CD4-positive, alpha-beta T cell treated with Interleukin-17A for 1 hour (primary cell): ENCODE results near the gene PAPPA2.
"Not testable (repeated sequence)": the region's sequence is repeated elsewhere in the genome, so short reads cannot be mapped to it uniquely, and the experiment has no call there.

Source experiments
- DNase-seq: peaks from one replicate; pipeline ENCODE4 v3.0.0-alpha.2; 2020

PAPPA2 gene

DNA sequence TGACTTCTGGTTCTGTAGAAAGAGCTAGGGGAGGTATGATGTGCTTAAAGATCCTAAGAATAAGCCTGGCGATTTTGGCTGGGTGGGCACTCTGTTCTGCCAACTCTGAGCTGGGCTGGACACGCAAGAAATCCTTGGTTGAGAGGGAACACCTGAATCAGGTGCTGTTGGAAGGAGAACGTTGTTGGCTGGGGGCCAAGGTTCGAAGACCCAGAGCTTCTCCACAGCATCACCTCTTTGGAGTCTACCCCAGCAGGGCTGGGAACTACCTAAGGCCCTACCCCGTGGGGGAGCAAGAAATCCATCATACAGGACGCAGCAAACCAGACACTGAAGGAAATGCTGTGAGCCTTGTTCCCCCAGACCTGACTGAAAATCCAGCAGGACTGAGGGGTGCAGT lies 93.3 kb downstream of the PAPPA2 start:
- DNase-seq = no peak

DNA sequence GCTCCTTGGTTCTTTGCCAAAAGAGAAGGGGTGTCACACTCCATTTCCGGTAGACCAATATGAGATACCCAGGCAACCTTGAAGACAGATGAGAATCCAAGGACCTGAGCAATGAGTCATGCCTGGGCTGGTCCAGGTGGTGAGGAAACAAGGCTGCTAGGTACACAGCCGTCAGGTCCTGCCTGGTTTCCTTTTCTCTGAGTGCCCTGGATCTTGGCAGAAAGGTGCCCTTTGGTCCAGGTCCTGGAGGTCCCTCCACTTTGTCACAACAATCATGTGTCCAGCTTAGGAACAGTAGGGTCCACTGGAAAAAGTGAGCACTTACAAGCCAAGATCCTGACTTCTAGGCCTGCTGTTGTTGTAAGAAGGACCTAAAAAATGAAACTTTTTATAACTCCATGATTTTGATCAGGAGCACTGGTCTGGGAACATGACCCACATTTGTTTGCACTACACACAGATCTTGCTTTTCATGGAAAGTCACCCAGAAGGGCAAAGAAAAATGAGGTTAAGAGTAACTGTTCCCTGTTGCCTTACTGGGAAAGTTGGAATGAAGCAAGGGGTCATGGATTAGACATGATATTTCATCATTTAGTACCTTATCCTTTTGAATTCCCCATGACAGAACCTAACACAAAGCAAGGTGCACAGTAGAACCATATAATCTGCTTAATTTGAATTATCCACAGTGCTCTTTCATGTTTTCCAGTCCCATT lies 94.7 kb downstream of the PAPPA2 start:
- DNase-seq = no peak

GRCh38 chr1:176558561-176558960 lies 95.6 kb downstream of the PAPPA2 start:
- DNase-seq = no peak

DNA sequence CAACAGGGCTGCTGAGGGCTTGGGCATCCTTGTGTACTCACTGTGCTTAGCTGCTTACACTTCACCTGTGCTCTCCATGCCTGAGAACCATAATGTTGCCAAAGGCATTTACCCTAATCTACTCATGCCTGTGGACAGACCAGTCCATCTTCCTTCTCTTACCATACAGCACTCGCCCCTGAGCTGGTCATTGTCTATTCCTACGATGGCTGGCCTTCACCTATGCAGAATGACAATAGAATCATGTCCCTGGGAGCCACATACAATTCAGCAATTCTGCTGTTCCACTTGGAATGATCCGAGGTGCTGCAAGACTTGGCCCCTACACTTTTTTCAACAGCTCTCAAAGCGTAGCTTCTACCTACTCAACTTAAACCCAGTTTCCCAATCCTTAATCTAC lies 96.5 kb downstream of the PAPPA2 start:
- no peak for DNase-seq

- DNase-seq = no peak
Measured at GRCh38 chr1:176559878-176560277, 96.9 kb downstream of the PAPPA2 start.

DNA sequence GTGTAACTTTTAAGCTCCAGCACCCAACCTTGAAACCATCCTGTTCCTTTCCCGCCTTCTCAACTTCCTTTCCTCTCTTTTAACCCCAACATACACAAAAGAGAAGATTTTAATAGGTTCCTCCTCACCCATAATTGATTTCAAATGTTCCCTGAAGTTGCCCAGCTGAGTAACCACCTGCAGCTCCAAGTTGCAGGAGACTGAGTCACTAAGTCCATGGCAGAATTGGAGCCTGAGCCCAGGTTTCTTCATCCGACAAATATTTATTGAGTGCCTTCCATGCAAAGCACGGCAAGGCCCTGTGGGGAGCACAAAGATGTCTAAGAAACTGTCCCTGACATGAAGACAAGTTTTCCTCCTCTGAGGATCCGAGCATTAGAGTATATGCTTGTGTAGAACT lies 97.7 kb downstream of the PAPPA2 start:
- DNase-seq = no peak

- not testable (repeated sequence) for DNase-seq
Measured at GRCh38 chr1:176561761-176562160, 98.8 kb downstream of the PAPPA2 start.

- DNase-seq = no peak
Measured at GRCh38 chr1:176566004-176566975, 103.3 kb downstream of the PAPPA2 start.

- no peak for DNase-seq
Measured at GRCh38 chr1:176567190-176567794, 104.3 kb downstream of the PAPPA2 start.

DNA sequence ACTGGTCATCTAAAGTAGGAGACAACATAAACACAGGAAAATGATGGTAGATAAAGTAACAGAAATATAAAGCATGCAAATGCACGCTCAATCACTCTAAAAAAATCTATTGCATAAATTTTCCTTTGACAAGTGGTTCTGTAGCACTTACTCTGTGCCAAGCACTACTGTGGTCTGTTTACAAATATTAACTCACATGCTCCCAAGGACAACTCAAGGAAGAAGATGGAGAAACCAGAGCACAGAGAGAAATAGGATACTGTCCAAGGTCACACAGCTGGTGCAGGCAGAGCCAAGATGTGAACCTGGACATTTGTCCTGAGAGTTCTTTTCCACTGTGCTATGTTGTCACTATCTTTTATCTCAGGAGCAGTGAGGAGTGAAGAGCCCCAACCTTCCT lies 105.2 kb downstream of the PAPPA2 start:
- no peak for DNase-seq

- no peak for DNase-seq
Measured at GRCh38 chr1:176574756-176575155, 111.8 kb downstream of the PAPPA2 start.

- DNase-seq = no peak
Measured at GRCh38 chr1:176575991-176576390, 113.0 kb downstream of the PAPPA2 start.

- DNase-seq = no peak
Measured at GRCh38 chr1:176576670-176577069, 113.7 kb downstream of the PAPPA2 start.

- no peak for DNase-seq
Measured at GRCh38 chr1:176577646-176578197, 114.7 kb downstream of the PAPPA2 start.

DNA sequence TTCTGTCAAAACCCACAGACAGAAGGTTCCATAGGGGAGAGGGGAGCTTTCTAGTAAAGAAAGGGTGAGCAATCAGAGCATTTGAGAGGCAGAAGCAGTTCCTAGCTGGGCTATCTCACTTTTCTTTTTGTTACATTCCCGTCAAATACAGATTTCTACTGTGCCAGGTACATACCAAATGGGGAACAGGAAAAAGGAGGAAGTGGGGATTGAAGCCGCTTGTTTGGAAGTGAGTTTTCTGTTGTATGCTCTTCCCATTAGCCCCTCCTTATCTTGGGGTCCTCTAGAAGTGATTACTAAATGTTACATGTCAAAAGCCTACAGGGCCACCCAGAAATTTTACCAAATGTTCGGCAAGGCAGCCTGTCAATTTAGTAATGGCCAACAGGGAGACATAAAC lies 116.1 kb downstream of the PAPPA2 start:
- no peak for DNase-seq

DNA sequence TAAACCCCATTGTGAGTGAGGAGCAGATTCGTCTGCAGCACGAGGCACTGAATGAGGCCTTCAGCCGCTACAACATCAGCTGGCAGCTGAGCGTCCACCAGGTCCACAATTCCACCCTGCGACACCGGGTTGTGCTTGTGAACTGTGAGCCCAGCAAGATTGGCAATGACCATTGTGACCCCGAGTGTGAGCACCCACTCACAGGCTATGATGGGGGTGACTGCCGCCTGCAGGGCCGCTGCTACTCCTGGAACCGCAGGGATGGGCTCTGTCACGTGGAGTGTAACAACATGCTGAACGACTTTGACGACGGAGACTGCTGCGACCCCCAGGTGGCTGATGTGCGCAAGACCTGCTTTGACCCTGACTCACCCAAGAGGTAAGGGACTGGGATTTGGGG lies 132.2 kb downstream of the PAPPA2 start:
- DNase-seq = no peak

DNA sequence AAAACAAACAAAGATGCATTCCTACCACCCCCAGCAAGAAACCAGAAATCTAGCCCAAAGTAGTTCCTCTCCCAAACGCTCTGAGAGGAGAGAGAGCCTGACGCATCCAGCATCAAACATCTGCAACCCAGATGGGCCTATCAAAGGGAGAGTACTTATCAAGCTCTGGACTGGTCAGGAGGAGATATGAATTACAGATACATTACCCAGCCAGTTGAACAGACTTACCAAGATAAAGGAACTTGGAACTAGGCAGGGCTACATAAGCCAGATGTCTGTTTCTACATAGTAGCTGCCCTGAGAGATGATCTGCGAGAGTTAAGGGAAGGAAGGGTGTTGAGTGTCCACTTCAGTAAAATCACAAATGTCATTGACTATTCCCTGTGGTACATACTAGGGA lies 138.4 kb downstream of the PAPPA2 start:
- no peak for DNase-seq

DNA sequence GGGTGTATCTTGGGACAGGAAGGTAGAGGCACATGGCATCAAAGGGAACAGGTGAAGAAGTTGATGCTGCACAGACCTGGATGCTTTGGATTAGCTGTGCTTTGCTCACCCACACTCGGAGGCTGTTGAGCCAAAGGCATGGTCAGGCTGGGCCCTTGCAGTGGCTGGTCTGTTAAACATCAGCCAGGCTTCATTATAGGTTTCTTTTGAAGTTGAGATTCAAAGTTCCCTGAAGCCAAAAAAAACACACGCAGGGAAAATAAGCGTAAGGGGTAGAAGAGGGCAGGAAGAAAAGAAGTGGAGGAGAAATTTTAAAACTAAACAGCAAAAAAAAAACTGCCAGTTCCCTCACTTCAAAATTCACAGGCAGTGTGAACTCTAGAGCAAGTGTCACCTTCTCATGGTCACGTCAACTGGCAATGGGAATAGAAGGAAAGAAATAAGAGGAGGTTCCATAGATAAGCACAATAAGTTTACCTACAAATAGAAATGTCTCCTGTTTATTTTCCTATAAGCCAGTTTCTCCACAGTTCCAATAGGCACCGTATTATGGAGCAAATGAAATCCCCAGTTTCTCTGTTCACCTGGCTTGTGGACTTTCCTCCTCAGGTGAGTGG lies 139.5 kb downstream of the PAPPA2 start:
- DNase-seq = no peak

GRCh38 chr1:176603696-176604095 lies 140.7 kb downstream of the PAPPA2 start:
- DNase-seq = no peak

DNA sequence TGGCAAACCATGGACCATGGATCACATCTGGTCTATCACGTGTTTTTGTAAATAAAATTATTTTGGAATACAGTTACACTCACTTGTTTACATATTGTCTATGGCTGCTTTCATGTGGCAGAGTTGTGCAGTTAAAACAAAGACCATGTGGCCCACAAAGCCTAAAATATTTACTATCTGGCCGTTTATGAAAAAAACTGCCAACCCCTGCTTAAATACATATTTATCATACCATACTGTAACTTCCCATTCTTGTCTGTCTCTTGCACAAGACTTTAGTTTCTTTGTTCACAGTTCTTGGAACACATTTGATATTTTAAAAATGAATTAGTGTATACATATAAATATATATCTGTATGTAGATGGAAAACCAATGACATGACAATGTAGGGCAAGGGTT lies 141.5 kb downstream of the PAPPA2 start:
- no peak for DNase-seq

DNA sequence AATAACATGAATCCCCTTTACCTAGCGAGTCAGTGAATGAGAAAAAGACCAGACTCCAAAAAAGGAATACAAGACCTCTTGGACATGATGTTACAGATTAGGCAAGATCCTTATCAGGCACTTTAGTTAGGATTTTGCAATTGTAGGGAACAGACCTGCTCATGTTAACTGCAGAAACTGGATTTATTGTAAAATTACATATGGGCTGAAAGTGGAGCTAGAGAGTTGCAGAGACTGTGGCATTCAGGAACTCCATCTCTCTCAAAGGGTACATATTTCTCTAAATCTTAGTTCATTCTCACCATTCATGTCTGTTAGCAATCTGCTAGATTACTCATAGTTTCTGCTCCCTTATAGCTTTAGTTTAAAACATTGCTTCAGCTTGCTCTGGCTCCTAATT lies 142.2 kb downstream of the PAPPA2 start:
- DNase-seq = no peak

DNA sequence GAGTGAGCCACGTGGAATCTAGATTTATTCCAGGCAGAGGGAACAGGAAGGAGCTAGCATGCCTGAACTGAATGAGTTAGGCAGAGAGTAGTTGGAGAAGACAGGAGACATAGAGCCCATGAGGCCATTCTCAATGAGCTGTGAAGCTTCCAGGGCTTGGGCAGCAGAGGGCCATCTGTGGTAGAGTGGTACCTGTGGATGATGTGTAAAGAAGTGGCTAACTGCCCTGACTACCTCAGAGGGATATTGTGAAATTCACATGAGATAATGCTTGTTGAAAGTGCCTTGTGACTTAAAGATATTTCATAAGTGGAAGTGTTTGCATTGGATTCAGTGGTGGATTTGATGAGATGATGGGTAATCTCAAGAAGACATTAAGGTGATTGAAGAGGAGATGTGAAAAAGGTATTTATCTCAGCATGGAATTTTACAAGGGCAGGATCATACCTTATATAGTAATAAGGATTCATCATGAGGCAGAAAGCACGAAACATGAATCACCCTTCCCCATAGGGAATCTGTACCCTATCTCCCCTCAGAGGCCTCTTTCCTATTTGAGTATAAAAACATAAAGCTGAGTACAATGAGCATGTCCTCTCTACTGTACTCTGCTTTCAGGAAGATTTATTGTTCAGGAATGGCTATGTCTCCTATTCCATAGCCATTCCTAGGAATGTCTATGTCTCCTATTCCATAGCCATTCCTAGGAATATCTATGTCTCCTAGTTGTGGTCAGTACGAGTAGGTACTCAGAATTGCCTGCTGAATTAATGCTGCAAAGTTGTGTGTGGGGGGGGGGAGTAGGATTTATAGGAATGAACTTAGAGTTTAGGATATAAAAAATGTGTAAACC lies 146.8 kb downstream of the PAPPA2 start:
- DNase-seq = no peak
